HL-60 (cell line): ENCODE data around the gene NKRF.
A peak's percentile ranks its signal among the peaks of the same experiment; 100 is the strongest.

Source experiments
- DNase-seq, 2 experiments: peaks; one replicate each; pipeline ENCODE4 v3.0.0-alpha.2; 2010 to 2020; ENCODE audit warnings: low read depth in 1 of 2, low spot score in 1 of 2
- H3K27ac ChIP-seq: fragments of 250-450 bp; sonication (Bioruptor Pico); replicated peaks from 2 replicates; pipeline ENCODE4 v1.5.1; 2020; ENCODE audit warnings: mild to moderate bottlenecking, moderate library complexity
- H3K27me3 ChIP-seq: fragments of 250-450 bp; sonication (Bioruptor Pico); 2 replicates; pipeline ENCODE4 v1.5.1; 2021; ENCODE audit warnings: mild to moderate bottlenecking, moderate library complexity; ENCODE audit not compliant: insufficient read depth, poor library complexity, severe bottlenecking
- H3K4me3 ChIP-seq: replicated peaks from 2 replicates; pipeline ENCODE4 v1.5.1; 2011; ENCODE audit warnings: mild to moderate bottlenecking, control low read depth, low read length; ENCODE audit not compliant: insufficient read depth
- CTCF ChIP-seq: IDR thresholded peaks from one replicate; pipeline ENCODE4 v1.5.1; 2011; ENCODE audit warnings: low read length, control low read depth, inconsistent platforms; ENCODE audit not compliant: insufficient read depth
- GABPA ChIP-seq: IDR thresholded peaks from 2 replicates; pipeline ENCODE4 v1.6.1; 2012; ENCODE audit warnings: low read depth
- POLR2AphosphoS5 ChIP-seq: IDR thresholded peaks from 2 replicates; pipeline ENCODE4 v1.6.1; 2012; ENCODE audit warnings: low read depth
- REST ChIP-seq: IDR thresholded peaks from 2 replicates; pipeline ENCODE4 v1.6.1; 2012; ENCODE audit warnings: low read depth; ENCODE audit not compliant: insufficient replicate concordance
- SPI1 ChIP-seq: IDR thresholded peaks from 2 replicates; pipeline ENCODE4 v1.6.1; 2012; ENCODE audit warnings: low read depth, mild to moderate bottlenecking, borderline replicate concordance

NKRF gene

GRCh38 chrX:119635799-119636198 is 29.6 kb upstream of the NKRF start:
- DNase-seq: no peak

GRCh38 chrX:119635179-119635578 is 29.0 kb upstream of the NKRF start:
- H3K4me3 ChIP-seq: no peak overlapping the region
- no peaks in the 10 kb centered on the region for H3K27me3 ChIP-seq
- TF ChIP-seq CTCF: no peak
- TF ChIP-seq GABPA: no peak
- no peak for TF ChIP-seq SPI1
- no peak for TF ChIP-seq REST
- no peak for TF ChIP-seq POLR2AphosphoS5
- no peak overlapping the region for H3K27ac ChIP-seq
- DNase-seq: no peak

More at GRCh38 chrX:119635799-119636198, 29.6 kb upstream of the NKRF start:
- no peak overlapping the region for H3K27ac ChIP-seq
- no peak overlapping the region for H3K4me3 ChIP-seq
- no peaks in the 10 kb centered on the region for H3K27me3 ChIP-seq
- no peak for TF ChIP-seq REST
- no peak for TF ChIP-seq POLR2AphosphoS5
- TF ChIP-seq GABPA: no peak
- TF ChIP-seq CTCF: no peak
- no peak for TF ChIP-seq SPI1

GRCh38 chrX:119625843-119626242 is 19.6 kb upstream of the NKRF start:
- Histone ChIP-seq H3K27ac (peak overlapping the region; percentile 61), H3K4me3 (no peak overlapping the region), H3K27me3 (no peaks in the 10 kb centered on the region)
- DNase-seq: peak; percentile 51 to 59
- TF ChIP-seq GABPA: no peak
- peak; percentile 17; the same call in 1 of the 2 replicates for TF ChIP-seq SPI1
- no peak for TF ChIP-seq POLR2AphosphoS5
- TF ChIP-seq REST: no peak
- no peak for TF ChIP-seq CTCF
